ENCODE measurements around the gene C8B. TPM values are rescaled to one million over a fixed set of nuclear protein-coding genes. Genes with fewer than 3 reads are reported as not detected.
A peak's percentile ranks its signal among the peaks of the same experiment; 100 is the strongest.

Gene C8B
- total and polyA plus RNA-seq, 3 donors from 2014 or later: 0.25 to 0.59 (median 0.39) TPM

- no peak for DNase-seq
- no peak overlapping the region for H3K27ac ChIP-seq
- intact Hi-C loops (cut with DNase I; ENCODE audit: low total_unique reads): no loop called here
- no peaks in the 10 kb centered on the region for H3K4me1 ChIP-seq
- TF ChIP-seq CTCF (IDR thresholded peaks at IDR 0.05): no peak
- no peak for TF ChIP-seq POLR2A (IDR thresholded peaks at IDR 0.05)
- H3K27me3 ChIP-seq: no peaks in the 10 kb centered on the region
- WGBS, 2 donors: 72 to 77% methylated on average over 2 of the region's 2 CpGs
- H3K36me3 ChIP-seq (ENCODE audit: low read depth, missing control alignments): no peaks in the 10 kb centered on the region
- H3K9me3 ChIP-seq: no peaks in the 10 kb centered on the region
- H3K4me3 ChIP-seq: no peak overlapping the region
These were observed 3.2 kb upstream of the C8B start for GRCh38 chr1:56968878-56969495.

GRCh38 chr1:56967900-56968832, 2.4 kb upstream of the C8B start:
- Histone ChIP-seq H3K4me3 (no peak overlapping the region), H3K4me1 (no peaks in the 10 kb centered on the region), H3K27me3 (no peaks in the 10 kb centered on the region), H3K36me3 (ENCODE audit: low read depth, missing control alignments) (no peaks in the 10 kb centered on the region), H3K27ac (no peak overlapping the region), H3K9me3 (no peaks in the 10 kb centered on the region)
- intact Hi-C loops (cut with DNase I; ENCODE audit: low total_unique reads): no loop called here
- no peak for TF ChIP-seq POLR2A (IDR thresholded peaks at IDR 0.05)
- peak; percentile 33 to 67 (median 60) for TF ChIP-seq CTCF (IDR thresholded peaks at IDR 0.05)
- DNase-seq: peak; percentile 67
- WGBS, 2 donors: 39 to 40% methylated on average over 15 of the region's 15 CpGs

GRCh38 chr1:56967355-56967754, 1.5 kb upstream of the C8B start:
- 67 to 75% methylated on average over 3 of the region's 3 CpGs for WGBS, 2 donors
- Histone ChIP-seq H3K36me3 (ENCODE audit: low read depth, missing control alignments) (no peaks in the 10 kb centered on the region), H3K4me3 (no peak overlapping the region), H3K9me3 (no peaks in the 10 kb centered on the region), H3K4me1 (no peaks in the 10 kb centered on the region), H3K27me3 (no peaks in the 10 kb centered on the region), H3K27ac (no peak overlapping the region)
- intact Hi-C loops (cut with DNase I; ENCODE audit: low total_unique reads): no loop called here
- TF ChIP-seq CTCF (IDR thresholded peaks at IDR 0.05) (no peak), POLR2A (IDR thresholded peaks at IDR 0.05) (no peak)
- no peak for DNase-seq

- intact Hi-C loops (cut with DNase I; ENCODE audit: low total_unique reads): no loop called here
- Histone ChIP-seq H3K27me3 (no peaks in the 10 kb centered on the region), H3K4me1 (no peaks in the 10 kb centered on the region), H3K27ac (no peak overlapping the region), H3K36me3 (ENCODE audit: low read depth, missing control alignments) (no peaks in the 10 kb centered on the region), H3K4me3 (no peak overlapping the region), H3K9me3 (no peaks in the 10 kb centered on the region)
- 91 to 92% methylated on average over 1 of the region's 1 CpG for WGBS, 2 donors
- TF ChIP-seq CTCF (IDR thresholded peaks at IDR 0.05): no peak
- no peak for TF ChIP-seq POLR2A (IDR thresholded peaks at IDR 0.05)
- DNase-seq: no peak
These were observed 834 bp upstream of the C8B start for GRCh38 chr1:56966698-56966999.

Data from testis (tissue), 3 donors.